Raji (cell line): Measurements from ENCODE around the gene PEAK3.

Experiments
- POLR2A ChIP-seq: IDR thresholded peaks from 2 replicates; pipeline ENCODE4 v1.6.1; 2011; ENCODE audit warnings: low read depth, low read length, control low read depth; ENCODE audit not compliant: insufficient read depth

Gene PEAK3

GRCh38 chr19:2232286-2233151, 49.5 kb downstream of the PEAK3 start:
- no peak for TF ChIP-seq POLR2A

- peak; percentile 19; the same call in 1 of the 2 replicates for TF ChIP-seq POLR2A
Measured at GRCh38 chr19:2231621-2232221, 50.3 kb downstream of the PEAK3 start.

DNA sequence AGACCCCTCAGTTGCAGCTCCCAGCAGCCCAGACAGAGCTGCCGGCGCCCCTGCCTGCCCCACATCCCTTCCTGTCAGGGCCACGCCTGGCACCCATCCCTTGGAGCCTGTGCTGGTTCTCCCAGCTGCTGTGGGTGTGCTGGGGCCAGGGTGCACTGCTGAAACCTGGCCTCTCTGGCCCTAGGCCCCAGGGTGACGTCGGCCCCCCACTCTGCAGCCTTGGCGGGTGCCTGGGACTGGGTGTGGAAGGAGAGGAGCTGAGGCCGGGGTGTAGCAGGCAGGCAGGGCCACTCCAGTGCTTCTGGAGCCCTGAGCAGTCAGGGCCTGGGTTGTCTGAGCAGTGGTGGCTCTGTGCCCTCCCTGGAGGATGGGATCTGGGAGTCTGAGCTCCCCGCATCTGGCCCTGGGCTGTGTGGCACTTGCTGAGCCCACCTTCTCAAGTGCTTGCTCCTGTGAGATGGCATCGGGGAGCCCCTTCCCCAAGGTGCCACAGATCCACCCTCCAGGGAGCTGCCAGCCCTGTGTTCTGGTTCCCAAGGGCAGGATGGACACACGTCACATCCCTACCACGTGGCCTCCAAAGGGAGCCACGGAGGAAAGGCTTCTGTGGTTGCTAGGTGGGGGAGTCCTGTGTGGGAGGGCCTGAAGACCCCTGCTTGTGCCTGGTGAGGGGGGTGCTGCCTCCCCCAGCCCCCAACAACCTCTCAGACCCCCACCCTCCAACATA, 51.0 kb downstream of the PEAK3 start:
- TF ChIP-seq POLR2A, result no peak

- TF ChIP-seq POLR2A, result no peak
Measured at GRCh38 chr19:2230033-2230531, 51.9 kb downstream of the PEAK3 start.

DNA sequence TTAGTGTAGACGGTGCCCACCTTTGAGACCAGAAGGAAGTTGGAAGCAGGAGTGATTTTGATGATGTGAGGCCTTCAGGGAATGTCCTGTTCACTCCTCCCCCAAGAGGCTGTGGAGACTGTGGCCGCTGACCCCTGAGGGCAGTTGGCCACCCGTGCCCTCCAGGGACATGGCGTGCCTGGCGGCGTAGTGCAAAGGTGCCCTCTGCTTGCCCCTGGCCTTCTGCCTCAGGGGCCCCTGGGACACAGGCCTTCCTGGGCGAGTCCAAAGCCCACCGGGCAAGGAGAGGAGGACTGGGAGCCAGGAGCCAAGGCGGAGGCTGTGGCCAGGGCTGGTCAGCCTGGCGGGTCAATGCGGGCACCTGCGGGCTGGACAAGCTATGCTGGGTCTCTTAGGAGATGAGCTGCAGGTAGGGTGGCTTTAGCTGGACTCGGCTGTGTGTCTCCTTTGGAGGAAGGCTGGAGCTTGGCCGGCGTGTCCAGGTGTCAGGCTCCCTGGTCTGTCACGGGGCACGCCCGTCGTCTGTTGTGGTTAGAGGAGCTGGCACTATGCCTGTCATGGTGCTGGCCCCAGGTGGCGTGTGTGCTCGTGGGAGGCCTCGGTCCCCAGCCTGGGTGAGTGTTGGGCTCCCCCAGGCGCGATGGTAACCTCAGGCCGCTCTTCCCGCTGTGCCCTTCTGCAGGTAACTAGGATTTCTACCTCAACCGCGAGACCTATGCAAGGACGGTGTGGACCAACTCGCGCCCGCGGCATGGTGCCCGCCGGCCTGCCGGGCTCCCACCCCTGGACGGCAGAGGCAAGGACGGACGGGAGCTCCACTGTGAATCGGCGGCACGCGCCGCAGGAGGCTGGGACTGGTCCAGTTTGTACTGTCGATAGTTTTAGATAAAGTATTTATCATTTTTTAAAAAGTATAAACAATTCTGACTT, 52.6 kb downstream of the PEAK3 start:
- TF ChIP-seq POLR2A, result no peak

GRCh38 chr19:2228157-2229030, 53.6 kb downstream of the PEAK3 start:
- TF ChIP-seq POLR2A, result no peak

GRCh38 chr19:2227415-2228156, 54.4 kb downstream of the PEAK3 start:
- TF ChIP-seq POLR2A, result no peak

DNA sequence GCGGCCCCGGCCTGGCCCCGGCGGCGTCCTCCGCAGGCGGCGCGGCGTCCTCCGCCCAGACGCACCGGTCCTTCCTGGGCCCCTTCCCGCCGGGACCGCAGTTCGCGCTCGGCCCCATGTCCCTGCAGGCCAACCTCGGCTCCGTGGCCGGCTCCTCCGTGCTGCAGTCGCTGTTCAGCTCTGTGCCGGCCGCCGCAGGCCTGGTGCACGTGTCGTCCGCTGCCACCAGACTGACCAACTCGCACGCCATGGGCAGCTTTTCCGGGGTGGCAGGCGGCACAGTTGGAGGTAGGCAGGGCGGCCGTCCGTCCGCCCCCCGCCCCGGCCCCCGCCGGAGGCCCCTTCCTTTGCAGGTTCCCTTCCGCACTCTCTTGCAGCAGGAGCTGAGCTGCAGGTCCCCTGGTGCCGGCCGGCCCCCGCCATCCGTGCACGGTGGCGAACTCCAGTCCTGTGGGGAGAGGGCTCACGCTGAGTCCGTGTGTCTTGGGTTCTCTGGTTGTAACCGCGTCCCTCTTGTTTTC, 55.1 kb downstream of the PEAK3 start:
- no peak for TF ChIP-seq POLR2A

GRCh38 chr19:2226051-2226839, 55.7 kb downstream of the PEAK3 start:
- no peak for TF ChIP-seq POLR2A

DNA sequence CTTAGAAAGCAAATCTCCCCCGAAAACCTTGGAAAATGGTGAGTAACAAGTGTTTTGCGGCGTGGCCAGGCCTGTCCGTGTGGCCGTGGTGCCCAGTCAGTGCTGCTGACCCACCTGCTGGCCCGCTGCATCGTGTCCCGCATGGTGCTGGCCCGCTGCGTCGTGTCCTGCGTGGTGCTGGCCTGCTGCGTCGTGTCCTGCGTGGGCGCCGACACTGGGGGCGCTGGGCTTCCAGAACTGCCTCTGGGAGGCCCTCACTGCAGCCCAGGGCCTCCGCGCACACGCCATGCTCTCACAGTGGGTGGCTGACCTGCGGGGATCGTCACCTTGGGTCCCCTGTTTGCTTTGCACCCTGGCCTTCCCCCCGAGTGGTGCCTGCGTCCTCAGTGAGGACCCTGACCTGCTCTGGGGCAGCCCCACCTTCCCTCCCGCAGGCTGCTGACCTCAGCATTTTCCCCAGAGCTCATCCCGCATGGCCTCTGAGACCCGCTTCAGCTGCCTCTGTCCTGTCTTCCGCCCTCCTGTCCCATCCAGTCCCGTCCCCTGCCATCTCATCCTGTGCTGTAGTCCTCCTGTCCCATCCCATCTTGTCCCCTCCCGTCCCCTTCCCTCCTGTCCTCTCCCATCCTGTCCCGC, 56.4 kb downstream of the PEAK3 start:
- TF ChIP-seq POLR2A, result no peak

GRCh38 chr19:2224754-2225349, 57.1 kb downstream of the PEAK3 start:
- TF ChIP-seq POLR2A, result no peak
